NAMALWA (cell line): ENCODE data around the gene CGB2.
"Not testable (repeated sequence)": the region's sequence is repeated elsewhere in the genome, so short reads cannot be mapped to it uniquely, and the experiment has no call there.

Experiments
- DNase-seq: peaks from one replicate; pipeline ENCODE4 v3.0.0-alpha.2; 2015; ENCODE audit warnings: low spot score

The CGB2 gene

DNA sequence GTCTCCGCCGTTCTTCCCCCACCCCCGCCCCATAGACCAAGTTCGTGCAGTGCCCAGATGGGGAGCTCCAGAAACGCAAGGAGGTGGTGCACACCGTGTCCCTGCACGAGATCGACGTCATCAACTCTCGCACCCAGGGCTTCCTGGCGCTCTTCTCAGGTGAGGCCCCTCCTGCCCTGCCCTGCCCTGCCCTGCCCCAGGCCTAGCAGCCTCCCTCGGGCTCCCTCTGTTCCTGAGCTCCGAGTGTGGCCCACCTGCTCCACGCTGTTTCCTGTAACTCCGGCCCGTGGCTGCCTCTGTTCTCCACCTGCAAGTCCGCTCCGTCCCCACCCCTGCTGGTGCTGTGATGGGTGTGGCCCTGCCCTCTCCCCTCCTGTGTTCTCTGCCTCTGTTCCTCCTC lies 21.2 kb upstream of the CGB2 start:
- no peak for DNase-seq

DNA sequence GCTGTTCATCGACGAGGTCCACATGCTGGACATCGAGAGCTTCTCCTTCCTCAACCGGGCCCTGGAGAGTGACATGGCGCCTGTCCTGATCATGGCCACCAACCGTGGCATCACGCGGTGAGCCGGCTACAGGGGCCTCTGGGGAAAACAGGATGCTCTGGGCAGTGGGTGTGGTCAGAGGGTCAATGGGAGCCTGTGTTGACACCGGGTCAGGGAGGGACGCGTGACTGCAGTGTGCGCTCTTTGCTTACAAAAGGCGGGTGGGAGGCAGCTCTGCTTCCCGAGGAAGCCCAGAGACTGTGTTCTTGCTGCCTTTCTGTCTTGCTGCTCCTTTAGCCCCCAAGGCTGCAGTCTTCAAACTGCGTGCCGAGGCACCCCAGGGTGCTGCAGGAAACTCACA lies 20.5 kb upstream of the CGB2 start:
- no peak for DNase-seq

DNA sequence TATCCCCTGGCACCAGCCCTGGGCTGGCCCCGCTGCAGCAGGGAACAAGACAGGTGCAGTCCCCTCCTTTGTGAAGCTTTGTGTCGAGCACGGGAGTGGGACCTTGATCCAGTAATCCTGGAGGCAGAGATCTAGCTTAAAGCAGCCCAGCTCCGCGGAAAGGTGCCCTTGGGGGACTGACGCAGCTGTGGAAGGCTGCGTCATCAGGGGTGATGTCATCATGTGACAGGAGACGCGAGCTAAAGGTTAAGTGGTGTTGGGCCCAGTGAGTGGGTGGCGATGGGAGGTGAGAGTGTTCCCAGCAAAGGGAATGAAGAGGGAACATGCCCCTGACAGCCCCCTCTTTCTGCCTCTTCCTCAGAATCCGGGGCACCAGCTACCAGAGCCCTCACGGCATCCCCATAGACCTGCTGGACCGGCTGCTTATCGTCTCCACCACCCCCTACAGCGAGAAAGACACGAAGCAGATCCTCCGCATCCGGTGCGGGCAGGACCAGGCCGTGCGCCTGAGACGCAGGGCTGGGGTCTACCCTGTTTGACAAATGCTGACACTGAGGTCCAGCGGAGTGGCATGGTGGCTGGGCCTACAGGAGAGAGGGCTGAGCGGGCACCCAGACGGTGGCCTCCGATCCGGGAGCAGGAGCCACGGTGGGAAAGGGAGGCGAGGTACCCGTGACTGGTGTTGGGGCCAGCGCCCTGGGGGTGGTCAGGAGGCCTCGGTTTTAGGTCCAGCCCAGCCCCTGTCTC lies 17.4 kb upstream of the CGB2 start:
- DNase-seq, result no peak

DNA sequence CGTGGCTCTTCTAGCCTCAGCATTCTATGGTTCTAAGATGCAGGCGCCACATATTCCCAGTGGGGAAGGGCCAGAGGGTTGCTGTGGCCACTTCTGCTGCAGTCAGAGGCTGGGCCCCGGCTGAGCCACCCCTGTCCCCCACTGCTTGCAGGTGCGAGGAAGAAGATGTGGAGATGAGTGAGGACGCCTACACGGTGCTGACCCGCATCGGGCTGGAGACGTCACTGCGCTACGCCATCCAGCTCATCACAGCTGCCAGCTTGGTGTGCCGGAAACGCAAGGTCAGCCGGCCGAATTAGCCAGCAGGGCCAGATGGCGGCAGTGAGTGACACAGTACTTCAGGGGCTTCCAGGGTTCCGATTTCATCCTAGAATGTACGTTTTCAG lies 16.8 kb upstream of the CGB2 start:
- DNase-seq, result no peak

DNA sequence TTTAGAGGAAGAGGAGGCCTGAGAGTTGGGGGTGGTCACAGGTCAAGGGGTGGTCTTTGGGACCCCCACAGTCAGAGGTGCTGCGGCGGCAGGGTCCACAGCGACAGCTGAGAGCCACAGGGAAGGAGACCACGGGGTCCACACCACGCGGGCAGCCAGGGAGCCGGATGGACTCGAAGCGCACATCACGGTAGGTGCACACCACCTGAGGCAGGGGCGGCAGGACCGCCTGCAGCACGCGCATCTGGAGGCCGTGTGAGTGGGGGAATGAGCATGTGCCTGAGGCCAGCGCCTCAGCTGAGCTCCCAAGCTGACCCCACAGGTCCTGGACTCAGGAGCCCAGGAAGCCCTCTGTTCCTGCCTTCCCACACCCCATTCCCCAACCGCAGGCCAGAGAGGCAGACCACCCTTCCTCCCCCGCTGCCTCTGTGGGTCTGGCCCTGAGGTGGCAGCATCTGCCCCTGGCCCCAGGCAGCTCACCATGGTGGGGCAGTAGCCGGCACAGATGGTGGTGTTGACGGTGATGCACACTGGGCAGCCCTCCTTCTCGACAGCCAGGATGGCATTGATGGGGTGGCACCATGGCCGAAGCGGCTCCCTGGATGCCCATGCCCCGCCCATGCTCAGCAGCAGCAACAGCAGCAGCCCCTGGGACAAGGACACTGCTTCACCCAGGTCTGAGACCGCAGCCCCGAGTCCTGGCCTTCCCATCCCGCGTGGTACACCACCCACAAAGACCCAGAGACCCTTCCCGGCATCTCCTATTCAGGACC lies 15.4 kb upstream of the CGB2 start:
- DNase-seq, result no peak

DNA sequence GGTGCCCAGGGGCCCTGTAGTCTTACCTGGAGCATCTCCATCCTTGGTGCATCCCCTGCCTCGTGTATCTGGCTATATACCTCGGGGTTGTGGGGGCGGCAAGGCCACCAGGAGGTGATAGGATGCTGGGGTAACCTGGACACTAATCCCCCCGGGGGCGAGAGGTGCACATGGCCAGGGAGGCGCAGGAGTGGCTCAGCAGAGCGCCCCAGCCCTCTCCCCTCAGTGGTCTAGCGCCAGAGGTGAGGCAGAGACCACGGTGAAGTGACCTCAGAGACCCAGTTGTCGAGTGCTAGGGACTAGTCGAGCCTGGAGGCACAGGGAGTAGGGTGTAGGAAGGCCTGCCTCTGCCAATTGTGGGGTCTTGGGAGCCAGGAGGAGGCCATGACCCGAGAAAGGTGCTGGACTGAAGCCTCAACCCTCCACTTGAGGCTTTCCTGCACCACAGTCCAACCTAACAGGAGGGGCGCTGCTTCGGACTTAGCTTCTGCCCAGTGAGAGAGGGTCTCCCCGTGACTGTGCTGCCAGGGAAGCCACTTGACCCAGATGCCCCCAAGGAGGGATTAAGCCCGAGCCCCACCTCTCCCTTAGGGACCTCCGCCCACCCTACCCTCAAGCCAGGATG lies 14.5 kb upstream of the CGB2 start, which contains the start of gene LHB:
LHB (minus strand) TSS at position 51 of the 625 bp plus-strand sequence; CDS start at position 41, 10 bp downstream.
- DNase-seq, result no peak

DNA sequence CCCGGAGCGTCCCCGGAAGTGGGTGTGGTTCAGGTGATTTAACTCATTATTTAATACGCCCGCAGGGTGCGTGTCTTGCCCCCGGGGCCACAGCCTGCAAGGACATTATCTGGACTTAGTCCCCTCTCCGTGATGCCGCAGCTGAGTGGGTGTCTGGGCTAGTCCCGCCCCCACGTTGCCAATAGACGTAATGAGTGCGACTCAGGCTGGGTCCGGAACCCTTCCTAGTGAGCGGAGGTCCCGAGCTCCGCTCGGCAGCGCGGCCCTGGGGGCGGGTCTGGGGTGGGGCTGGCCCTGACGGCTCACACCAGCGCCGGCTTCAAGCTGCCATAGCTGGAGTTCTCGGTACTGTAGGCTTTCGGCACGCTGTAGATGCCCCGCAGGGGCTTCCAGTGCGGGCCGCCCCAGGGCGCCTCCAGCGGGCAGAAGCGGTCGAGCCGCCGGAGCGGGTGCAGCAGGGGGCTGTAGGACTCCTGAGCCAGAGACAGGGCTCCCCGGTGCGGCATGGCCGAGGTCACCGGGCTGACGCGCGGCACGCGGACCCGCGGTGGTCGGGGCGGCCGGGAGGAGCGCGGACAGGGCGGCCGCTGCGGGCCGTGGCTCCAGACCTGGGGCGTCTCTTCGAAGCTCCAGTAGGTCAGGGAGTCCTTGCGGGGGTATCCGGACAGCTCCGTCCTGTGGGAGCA lies 13.9 kb upstream of the CGB2 start:
- DNase-seq, result peak; percentile 79

DNA sequence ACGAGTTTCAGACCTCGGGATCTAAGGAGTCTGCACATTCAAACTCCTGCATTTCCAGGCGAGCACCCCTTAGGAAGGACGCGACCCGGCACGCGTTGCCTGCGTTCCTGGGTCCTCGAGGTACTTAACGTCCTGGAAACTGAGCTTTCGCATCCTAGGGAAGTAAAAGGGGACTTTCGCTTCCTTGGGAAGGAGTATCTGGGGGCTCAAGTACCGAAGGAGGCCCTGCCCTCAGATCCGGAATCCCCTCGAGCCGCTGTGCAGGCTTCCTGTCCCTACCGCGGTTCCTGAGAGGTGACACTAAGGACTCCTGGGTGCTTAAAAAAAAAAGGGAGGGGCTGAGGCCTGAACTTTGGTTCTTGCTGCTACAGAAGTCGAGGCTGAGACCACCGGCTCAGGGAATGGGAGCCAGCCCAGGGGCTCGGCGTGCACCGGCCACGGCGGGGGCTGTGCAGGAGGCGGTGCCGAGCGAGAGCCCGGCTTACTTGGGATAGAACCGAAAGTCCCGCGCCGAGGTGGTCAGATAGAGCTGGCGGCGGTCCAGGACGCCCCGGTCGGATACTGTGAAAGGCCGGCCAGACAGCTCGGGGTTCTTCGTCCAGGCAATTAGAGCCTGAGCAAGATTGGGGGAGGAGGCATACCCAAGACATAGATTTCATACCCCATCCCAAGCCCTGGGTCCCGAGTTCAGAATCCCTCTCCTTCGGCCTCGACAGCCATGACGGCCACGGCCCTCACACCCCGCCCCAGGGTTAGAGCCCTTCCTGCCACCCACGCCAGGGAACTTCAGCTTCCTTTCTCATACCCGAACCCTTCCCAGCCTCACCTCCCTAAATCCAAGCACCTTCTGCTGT lies 13.1 kb upstream of the CGB2 start:
- DNase-seq, result not testable (repeated sequence)

DNA sequence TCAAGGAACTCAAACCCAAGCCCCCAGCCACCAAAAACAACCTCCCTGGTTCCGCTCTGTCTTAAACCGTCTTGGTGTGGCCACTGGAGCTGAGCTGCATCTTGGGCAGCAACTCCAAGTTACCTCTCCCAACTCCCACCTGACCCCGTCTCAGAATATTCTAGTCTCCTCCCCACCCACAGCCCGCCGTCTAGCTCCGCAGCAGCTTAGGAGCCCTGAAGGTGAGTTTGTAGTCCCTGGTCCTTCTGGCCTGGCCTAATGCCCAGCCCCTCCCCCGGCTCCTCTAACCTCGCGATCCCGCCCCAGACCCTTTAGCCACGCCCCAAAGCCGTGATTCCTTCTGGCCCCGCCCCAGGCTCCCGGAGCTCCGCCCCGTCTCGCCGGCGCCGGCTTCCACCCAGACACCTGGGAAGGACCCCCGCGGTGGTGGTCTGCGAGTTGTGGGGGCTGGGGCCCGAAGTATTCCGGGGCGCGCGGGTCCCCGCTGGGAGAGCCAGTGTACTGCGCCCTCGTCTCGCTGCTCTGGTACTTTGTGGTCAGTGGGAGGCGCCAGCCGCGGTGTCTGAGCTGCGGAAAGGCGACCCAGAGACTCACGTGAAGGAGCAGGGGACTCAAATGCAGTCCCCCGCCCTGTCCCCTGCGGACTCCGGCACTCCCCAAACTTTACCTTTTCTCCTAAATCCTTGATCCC lies 12.3 kb upstream of the CGB2 start:
- peak; percentile 41 for DNase-seq

DNA sequence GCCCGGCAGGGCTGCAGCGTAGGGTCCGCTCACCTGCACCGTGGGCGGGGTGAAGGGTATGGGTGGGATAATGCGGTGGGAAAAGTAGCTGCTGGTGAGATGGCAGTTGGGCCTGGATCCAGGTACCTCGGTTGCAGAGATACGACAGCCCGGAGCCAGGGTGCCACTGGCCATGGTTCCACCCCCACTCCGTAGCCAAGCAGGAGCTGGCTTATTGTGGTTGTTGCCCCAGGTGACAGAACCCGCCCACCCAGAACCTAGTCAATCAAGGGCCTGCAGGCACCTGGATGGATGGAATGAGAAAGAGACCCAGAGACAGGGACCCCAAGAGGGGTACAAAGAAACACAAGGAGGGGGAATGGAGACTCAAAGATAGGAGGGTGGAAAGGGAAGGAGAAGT lies 11.3 kb upstream of the CGB2 start:
- no peak for DNase-seq

DNA sequence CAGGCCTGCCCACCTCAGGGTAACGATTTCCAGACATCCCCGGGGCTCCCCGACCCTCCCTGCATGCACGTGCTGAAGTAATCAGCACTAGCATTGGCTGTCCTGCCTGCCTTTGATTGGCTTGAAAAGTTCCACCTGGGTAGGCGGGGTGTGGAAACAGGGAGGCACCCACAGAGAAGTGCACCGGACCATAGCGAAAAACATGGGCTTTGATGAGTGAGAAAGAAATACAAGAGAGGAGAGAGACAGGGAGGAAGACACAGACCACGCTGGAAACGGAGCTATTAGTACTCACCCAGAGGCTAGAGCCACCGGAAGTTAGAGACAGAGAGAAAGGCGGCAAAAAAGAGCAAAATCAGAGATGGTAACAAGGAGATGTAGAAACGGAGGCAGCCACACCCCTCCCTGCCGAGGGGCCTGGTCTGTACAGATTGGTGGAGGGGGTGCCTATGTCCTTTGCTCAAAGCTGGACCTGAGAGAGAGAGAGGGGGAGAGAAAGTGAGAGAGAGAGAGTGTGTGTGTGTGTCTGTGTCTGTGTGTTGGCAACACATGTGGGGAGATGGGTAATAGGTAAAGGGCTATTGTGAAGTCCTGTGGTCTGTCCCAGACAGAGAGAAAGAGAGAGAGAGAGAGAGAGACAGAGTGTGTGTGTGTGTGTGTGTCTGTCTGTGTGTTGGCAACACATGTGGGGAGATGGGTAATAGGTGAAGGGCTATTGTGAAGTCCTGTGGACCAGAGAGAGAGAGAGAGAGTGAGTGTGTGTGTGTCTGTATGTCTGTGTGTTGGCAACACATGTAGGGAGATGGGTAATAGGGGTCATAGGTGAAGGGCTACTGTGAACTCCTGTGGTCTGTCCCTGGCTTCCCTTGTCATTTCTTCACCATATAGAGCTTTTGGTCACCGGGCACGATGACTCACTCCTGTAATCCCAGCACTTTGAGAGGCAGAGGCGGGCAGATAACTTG lies 10.5 kb upstream of the CGB2 start:
- DNase-seq, result peak; percentile 45

DNA sequence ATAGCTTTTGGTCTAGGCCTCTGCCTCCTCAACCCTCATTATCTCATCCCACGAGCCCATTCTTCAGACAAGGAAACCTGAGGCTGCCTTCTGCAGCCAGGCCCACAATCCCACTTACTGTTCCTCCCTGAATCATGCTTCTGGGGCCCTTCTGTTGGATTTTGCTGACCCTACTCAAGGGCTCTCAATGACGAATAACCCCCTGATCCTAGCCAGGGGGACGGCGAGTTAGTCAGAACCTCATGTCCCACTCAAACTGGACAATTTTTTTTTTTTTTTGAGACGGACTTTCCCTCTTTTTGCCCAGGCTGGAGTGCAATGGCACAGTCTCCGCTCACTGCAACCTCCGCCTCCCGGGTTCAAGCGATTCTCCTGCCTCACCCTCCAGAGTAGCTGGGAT lies 9.6 kb upstream of the CGB2 start:
- DNase-seq, result no peak

DNA sequence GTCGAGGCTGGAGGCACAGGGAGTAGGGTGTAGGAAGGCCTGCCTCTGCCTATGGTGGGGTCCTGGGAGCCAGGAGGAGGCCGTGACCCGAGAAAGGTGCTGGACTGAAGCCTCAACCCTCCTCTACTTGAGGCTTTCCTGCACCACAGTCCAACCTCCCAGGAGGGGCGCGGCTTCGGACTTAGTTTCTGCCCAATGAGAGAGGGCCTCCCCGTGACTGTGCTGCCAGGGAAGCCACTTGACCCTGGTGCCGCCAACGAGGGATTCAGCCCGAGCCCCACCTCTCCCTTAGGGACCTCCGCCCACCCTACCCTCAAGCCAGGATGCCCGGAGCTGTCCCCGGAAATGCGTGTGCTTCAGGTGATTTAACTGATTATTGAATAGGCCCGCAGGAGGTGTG lies 7.5 kb upstream of the CGB2 start, which contains the start of gene CGB3:
CGB3 (minus strand) TSS at position 101 of the 400 bp plus-strand sequence. CDS start 362 bp downstream, outside the sequence.
- DNase-seq, result not testable (repeated sequence)

DNA sequence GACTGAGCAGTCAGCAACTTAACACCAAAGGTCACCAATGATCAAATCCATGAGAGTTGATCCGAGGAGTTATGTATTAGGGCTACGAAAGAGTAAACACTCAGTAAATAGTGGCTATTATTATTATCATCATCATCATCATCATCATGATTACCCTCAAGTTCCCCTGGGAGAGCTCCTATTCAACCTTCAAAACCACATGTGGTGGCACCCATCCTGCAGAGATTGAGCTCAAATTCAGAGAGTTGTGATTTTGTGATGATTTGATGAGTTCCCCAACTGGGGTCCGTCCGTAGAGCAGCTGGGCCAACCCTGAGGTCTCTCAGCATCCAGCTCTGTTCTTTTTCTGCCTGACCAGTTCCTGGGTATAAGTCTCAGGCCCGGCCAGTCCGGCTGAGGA lies 6.6 kb upstream of the CGB2 start:
- not testable (repeated sequence) for DNase-seq

DNA sequence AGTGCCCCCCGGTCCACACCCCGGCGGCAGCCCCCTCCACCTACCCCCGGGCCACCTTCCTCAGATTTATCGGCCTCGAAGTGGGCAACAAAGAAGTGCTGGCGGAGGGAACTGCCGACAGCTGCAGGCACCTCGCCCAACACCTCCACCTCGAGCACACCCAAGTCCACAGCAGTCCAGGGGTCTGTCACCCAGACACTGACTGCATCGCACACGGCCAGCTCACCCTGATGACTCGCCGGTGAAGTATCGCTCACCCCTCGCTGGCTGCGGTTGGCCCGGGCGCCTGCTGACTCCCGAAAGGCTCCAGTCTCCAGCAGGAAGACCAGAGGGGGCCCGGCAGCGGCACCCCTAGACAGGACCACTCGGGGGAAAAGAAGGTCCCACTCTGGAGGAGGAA lies 6.1 kb upstream of the CGB2 start:
- not testable (repeated sequence) for DNase-seq

DNA sequence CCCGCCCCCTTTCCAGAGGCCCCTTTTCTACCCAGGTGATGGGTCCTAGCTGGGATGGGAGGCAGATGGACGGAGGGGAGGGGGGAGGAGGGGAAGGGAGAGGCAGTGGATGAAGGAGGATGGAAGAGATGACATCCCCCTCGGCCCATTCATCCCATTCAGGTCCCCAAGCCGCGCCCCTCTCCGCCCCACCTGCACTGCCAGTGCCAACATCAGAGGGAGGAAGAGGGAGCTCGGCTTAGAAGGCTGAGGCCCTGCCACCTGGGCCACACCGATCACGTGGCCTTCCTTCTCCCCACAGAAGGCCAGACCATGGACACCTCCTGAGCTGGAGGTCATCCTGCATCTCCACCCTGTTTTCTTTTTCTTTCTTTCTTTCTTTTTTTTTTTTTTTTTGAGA lies 3.0 kb upstream of the CGB2 start:
- DNase-seq, result not testable (repeated sequence)

DNA sequence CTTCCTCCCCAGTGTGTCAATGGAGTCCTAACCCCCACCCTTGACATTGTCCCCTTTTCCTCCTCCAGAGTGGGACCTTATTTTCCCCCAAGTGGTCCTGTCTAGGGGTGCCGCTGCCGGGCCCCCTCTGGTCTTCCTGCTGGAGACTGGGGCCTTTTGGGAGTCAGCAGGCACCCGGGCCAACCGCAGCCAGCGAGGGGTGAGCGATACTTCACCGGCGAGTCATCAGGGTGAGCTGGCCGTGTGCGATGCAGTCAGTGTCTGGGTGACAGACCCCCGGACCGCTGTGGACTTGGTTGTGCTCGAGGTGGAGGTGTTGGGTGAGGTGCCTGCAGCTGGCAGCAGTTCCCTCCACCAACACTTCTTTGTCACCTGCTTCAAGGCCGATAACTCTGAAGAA lies 1.9 kb upstream of the CGB2 start:
- not testable (repeated sequence) for DNase-seq

DNA sequence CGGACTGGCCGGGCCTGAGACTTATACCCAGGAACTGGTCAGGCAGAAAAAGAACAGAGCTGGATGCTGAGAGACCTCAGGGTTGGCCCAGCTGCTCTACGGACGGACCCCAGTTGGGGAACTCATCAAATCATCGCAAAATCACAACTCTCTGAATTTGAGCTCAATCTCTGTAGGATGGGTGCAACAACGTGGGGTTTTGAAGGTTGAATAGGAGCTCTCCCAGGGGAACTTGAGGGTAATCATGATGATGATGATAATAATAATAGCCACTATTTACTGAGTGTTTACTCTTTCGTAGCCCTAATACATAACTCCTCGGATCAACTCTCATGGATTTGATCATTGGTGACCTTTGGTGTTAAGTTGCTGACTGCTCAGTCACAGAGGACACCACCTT lies 1.4 kb upstream of the CGB2 start:
- not testable (repeated sequence) for DNase-seq

DNA sequence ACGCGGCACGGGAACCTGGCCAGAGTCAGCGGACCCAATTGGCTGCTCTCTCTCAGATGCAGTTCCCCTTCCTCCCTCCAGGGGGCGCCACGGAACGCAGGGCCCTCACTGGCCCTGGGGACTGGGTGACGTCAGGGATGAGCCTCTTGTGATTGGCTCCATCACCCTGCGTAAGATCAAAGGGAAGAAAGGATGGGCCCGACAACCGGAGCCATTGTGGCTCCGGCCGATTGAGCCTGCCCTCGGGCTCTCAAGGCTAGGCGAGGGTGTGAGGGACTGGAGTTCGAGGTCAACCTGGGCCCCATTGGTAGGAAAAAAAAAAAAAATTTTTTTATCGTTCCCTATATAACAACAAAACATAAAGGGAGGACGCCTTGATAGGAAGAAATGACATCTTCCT lies 5.1 kb downstream of the CGB2 start, which contains the start of gene CGB1:
CGB1 (minus strand) TSS at position 81 of the 400 bp plus-strand sequence. CDS start 184 bp downstream, outside the sequence.
- peak; percentile 75 for DNase-seq
